Measurements from ENCODE around the gene FBXL16. TPM values are rescaled to one million over a fixed set of nuclear protein-coding genes. Genes with fewer than 3 reads are reported as not detected.

FBXL16 gene
- total RNA-seq, 1 experiment from 2014 or later = 15.7 TPM

Other genes starting within 250 kb of the FBXL16 start
- gene CAPN15, start 178.1 kb downstream of the FBXL16 start, total RNA-seq (2022; extraction: Qiagen RNA extraction) = 34.5 to 76.4 TPM (median 71.6 TPM) in 5 replicates
- gene PRR35, start 145.4 kb downstream of the FBXL16 start, total RNA-seq (2022; extraction: Qiagen RNA extraction) = 0.11 to 0.19 TPM (median 0.15 TPM) in 5 replicates
- 0.14 to 0.26 TPM (median 0.21 TPM) in 5 replicates for gene NHLRC4, start 138.8 kb downstream of the FBXL16 start, total RNA-seq (2022; extraction: Qiagen RNA extraction)
- 24.2 to 41.4 TPM (median 35.5 TPM) in 5 replicates for gene PIGQ, start 135.8 kb downstream of the FBXL16 start, total RNA-seq (2022; extraction: Qiagen RNA extraction)
- gene RAB40C, start 115.7 kb downstream of the FBXL16 start, total RNA-seq (2022; extraction: Qiagen RNA extraction) = 10.2 to 18.4 TPM (median 18.1 TPM) in 5 replicates
- 0.07 to 0.25 TPM (median 0.18 TPM) in 5 replicates for gene WFIKKN1, start 74.8 kb downstream of the FBXL16 start, total RNA-seq (2022; extraction: Qiagen RNA extraction)
- gene METTL26, start 69.5 kb downstream of the FBXL16 start, total RNA-seq (2022; extraction: Qiagen RNA extraction) = 83.7 to 131 TPM (median 124 TPM) in 5 replicates
- 16.4 to 33.0 TPM (median 29.6 TPM) in 5 replicates for gene MCRIP2, start 64.0 kb downstream of the FBXL16 start, total RNA-seq (2022; extraction: Qiagen RNA extraction)
- gene WDR90, start 56.4 kb downstream of the FBXL16 start, total RNA-seq (2022; extraction: Qiagen RNA extraction) = 11.8 to 23.4 TPM (median 22.3 TPM) in 5 replicates
- 48.3 to 98.6 TPM (median 83.1 TPM) in 5 replicates for gene RHOT2, start 37.7 kb downstream of the FBXL16 start, total RNA-seq (2022; extraction: Qiagen RNA extraction)
- gene RHBDL1, start 30.1 kb downstream of the FBXL16 start, total RNA-seq (2022; extraction: Qiagen RNA extraction) = 0.26 to 1.6 TPM (median 1.2 TPM) in 5 replicates
- 84.0 to 122 TPM (median 114 TPM) in 5 replicates for gene STUB1, start 25.4 kb downstream of the FBXL16 start, total RNA-seq (2022; extraction: Qiagen RNA extraction)
- 63.2 to 85.2 TPM (median 82.5 TPM) in 5 replicates for gene JMJD8, start 21.5 kb downstream of the FBXL16 start, total RNA-seq (2022; extraction: Qiagen RNA extraction)
- gene WDR24, start 15.4 kb downstream of the FBXL16 start, total RNA-seq (2022; extraction: Qiagen RNA extraction) = 3.7 to 6.8 TPM (median 5.6 TPM) in 5 replicates
- 88.0 to 175 TPM (median 171 TPM) in 5 replicates for gene METRN, start 9.3 kb upstream of the FBXL16 start, total RNA-seq (2022; extraction: Qiagen RNA extraction)
- 31.1 to 53.1 TPM (median 45.4 TPM) in 5 replicates for gene ANTKMT, start 15.3 kb upstream of the FBXL16 start, total RNA-seq (2022; extraction: Qiagen RNA extraction)
- 2.9 to 6.2 TPM (median 4.9 TPM) in 5 replicates for gene CCDC78, start 20.6 kb upstream of the FBXL16 start, total RNA-seq (2022; extraction: Qiagen RNA extraction)
- 15.8 to 17.8 TPM (median 16.5 TPM) in 5 replicates for gene HAGHL, start 21.3 kb upstream of the FBXL16 start, total RNA-seq (2022; extraction: Qiagen RNA extraction)
- 21.1 to 29.7 TPM (median 29.0 TPM) in 5 replicates for gene CIAO3, start 35.2 kb upstream of the FBXL16 start, total RNA-seq (2022; extraction: Qiagen RNA extraction)
- 2.2 to 4.3 TPM (median 2.8 TPM) in 5 replicates for gene MSLN, start 54.9 kb upstream of the FBXL16 start, total RNA-seq (2022; extraction: Qiagen RNA extraction)
- 32.4 to 56.2 TPM (median 53.1 TPM) in 5 replicates for gene RPUSD1, start 82.6 kb upstream of the FBXL16 start, total RNA-seq (2022; extraction: Qiagen RNA extraction)
- 12.2 to 27.2 TPM (median 21.9 TPM) in 5 replicates for gene CHTF18, start 82.8 kb upstream of the FBXL16 start, total RNA-seq (2022; extraction: Qiagen RNA extraction)
- not detected in 5 replicates for gene GNG13, start 94.9 kb upstream of the FBXL16 start, total RNA-seq (2022; extraction: Qiagen RNA extraction)